Stimulated activated CD8-positive, alpha-beta memory T cell treated with anti-CD3 and anti-CD28 coated beads, Interleukin-4, amount 100 ng/mL, for 48 hours (primary cell): ENCODE measurements around the gene BPIFB3.
"Not testable (repeated sequence)": the region's sequence is repeated elsewhere in the genome, so short reads cannot be mapped to it uniquely, and the experiment has no call there.

Experiments
- DNase-seq: peaks from one replicate; pipeline ENCODE4 v3.0.0-alpha.2; 2020

The BPIFB3 gene

DNA sequence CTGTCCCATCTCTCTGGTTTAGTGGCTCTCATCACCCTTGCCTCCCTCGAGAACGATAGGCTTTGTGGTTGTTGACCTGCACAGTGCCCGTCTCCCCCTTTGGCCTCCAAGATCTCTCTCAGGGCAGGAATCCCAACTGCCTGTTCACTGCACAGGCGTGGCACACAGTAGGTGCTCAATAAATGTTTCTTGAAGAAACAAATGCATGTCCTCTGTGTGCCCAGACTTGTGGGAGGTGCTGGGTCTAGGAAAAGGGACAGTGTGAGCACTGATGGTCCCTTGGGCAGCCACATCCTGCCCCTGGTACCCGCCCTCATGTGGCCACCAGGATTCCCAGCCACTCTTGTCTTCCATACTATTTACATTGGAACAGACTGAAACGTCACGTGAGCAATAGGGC is 24.8 kb upstream of the BPIFB3 start:
- DNase-seq, result no peak

DNA sequence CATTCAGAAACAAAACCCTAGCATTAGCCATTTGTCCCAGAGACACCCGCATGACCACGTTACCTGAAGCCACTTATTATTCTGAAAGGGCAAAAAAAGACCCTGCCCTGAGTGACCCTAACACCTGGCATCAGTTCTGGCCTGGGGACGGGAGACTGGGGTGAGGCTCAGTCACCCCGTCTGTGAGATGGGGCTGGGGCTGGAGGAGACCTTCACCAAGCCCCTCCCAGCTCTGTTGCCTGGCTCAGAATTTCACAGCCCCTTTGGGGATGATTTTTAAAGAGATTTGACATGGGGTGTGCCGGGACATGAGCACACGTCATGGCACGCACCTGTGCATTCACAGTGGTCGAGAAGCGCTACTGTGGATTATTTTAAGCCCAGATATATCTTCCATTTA is 23.6 kb upstream of the BPIFB3 start:
- no peak for DNase-seq

DNA sequence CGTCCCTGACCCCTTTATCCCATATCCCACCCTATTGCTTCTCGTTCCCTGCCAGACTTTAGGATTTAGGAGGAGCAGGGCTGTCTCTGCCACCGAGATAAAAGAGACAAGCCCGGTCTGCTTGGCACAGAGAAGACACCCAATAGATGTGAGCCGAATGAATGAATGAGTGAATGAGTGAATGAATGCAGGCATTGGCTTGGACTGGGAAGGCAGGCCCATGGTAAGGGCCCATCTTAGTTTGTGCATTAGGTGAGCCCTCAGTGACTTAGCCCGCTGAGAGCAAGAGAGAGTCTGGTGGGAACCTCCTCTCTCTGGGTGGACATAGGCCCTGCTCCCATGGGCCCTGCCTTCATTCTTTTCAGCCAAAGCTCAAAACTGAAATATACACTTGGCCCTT is 23.1 kb upstream of the BPIFB3 start:
- no peak for DNase-seq

DNA sequence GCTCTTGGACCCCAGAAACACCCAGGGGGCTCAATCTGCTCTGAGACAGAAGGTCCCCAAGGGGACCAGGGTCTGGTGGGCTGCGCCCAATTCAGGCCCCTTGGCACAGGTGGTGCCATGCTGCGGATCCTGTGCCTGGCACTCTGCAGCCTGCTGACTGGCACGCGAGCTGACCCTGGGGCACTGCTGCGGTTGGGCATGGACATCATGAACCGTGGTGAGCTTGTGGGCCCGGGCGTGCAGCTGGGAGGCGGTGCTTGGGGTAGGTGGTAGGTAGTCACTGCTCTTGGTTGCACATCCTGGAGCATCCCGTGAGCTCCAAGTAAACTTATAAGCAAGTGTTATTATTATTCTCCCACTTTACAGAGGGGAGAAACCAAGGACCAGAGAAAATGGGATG is 22.2 kb upstream of the BPIFB3 start, which contains the start of gene BPIFB6:
Gene BPIFB6 (plus strand): TSS at position 118 of the 400 bp plus-strand sequence. CDS start 0 bp downstream, at position 118.
- no peak for DNase-seq

DNA sequence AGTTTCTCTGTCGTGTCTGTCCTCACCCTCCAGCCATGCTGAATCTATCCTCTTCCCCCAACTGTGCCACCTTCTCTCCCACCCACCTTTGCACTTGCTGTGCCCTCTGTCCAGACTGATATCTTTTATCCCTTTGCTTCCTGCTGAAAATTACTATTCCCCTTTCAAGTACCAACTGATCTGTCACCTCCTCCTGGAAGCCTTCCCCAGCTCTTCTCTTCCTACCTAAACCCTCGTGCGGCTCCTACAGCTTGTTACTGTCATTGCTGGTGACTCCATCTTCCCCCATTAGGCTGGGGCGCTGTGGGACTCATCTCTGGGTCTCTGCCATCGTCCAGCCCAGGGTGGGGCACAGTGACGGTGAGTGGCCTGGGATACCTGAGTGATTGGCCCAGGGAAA is 21.1 kb upstream of the BPIFB3 start:
- no peak for DNase-seq

DNA sequence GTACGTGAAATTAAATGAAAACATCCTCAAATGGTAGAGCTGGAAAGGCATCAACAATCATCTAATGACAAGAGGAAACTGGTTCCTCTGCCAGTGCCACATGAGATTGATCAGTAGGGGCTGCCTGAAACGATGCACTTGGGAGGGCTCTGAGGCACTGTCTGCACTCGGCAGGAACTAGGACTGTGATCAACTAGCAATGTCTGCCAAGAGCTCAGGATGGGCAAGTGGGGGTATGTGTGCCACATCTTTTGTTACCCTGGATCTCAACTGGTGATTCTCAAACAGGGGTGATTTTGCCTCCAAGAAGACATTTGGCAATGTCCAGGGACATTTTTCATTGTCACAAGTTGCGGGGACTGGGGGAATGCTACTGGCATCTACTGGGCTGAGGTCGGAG is 20.3 kb upstream of the BPIFB3 start:
- no peak for DNase-seq

DNA sequence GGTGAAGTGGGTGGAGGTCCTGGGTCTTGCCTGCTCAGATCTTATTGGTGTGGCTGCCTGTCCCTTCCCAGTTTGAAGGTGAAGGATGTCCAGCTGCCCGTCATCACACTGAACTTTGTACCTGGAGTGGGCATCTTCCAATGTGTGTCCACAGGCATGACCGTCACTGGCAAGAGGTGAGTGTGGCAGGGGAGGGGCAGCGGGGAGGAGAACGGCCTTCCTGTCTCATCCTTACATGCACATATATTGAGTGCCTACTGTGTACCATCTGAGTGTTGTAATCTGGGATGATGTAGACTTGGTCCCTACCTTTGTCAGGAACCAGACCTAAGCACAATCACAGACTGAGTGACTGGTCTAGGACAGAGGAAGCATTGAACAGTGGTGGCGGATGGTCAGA is 19.6 kb upstream of the BPIFB3 start:
- no peak for DNase-seq

DNA sequence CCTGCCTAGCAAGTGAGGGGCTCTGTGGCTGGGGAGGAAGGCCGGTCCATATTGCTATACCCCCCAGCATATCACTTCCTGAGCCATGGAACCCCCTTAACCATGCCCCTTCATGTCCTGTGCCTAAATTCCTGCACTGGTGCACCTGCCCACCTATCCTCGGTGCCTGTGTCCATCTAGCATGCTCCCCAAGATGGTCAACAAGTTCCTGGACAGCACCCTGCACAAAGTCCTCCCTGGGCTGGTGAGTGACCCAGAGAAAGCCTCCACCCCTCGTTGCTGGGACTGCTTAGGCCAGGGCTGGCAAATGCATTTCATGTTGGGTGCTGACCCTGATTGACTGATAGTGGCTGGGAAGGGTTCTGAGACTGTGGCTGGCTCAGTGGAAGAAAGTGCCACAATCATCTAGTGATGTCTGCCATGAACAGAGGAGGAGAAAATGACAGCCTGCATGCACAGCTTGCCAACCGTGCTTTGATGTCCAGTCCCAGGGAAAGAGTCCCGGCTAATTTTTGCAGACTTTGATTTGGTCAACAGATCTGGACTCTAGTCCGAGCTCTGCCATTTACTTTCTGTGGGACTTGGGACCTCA is 18.7 kb upstream of the BPIFB3 start:
- DNase-seq, result no peak

DNA sequence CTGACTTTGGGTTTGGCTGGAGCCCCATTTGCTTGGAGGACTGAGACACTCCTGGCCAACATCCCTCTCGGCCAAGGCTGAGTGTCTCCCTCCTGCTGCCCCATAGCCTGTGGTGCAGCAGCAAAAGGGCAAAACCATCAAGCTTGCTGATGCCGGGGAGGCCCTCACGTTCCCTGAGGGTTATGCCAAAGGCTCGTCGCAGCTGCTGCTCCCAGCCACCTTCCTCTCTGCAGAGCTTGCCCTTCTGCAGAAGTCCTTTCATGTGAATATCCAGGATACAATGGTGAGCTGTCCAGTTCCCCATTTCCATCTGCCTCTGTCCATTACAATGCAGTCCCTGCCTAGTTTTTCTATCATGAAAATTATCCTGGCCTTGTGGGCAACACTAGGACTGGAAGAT is 16.2 kb upstream of the BPIFB3 start:
- DNase-seq, result no peak

DNA sequence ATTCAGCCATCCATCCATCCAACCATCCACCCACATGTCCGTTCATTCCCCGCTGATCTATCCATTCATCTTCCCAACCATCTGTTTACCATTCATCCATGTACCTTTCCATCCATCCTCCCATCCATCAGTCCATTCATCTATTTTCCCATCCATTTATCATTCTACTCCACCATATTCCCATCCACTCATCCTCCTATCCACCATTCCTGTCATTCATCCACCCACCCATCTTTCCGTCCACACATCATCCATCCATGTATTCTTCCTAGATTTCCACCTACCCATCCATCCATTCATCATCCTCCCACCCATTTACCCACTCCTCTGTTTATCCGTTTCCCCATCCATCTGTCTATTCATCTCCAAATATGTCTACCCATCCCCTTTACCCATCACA is 15.5 kb upstream of the BPIFB3 start:
- DNase-seq, result no peak

DNA sequence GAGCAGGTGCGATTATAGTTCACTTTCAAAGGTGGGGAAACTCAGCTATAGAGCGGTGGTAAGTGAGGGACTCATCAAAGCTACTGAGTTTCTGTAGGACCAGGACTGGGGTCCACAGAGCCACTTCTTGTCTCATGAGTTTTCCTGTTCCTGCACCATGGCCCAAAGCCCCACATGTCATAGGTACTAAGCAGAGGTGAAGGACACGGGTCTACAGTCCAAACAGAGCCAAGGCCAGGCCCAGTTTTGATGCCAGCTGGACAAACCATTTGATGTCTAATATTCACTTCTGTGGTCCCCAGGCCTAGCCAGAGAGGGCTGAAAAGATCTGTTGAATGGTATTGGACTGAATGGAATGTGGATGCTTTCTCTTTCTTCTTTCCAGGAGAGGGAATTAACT is 11.3 kb upstream of the BPIFB3 start:
- DNase-seq, result no peak

DNA sequence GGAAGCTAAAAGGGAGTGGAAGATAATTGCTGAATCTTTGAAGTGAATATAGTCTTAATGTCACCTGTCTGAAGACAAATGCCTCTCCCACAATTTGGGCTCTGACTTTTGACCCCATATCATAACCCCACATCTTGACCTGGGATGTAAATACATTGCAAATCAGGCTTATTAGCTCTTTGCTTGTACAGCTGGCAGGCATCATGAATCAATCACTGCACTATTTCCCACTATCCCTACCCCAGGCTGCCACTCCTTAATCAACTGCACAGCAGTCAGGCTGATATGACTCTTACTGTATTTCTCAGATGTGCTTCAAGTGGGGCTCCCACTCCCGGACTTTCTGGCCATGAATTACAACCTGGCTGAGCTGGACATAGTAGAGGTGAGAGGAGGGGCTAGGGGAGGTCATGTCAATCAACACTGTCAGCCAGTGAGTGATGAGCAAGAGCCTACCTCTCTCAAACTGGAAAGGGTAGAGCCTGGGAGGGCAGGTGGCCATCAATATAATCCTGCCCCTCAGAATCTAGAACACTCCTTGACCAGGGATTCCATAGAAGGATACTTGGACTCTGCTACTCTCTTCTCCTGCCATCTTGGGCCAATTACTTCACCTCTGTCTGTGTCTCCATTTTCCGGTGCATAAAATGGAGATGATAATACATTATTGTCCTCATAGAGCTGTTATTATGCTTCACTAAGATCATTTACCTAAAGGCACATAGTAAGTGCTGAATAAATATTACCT is 10.5 kb upstream of the BPIFB3 start:
- DNase-seq, result no peak

DNA sequence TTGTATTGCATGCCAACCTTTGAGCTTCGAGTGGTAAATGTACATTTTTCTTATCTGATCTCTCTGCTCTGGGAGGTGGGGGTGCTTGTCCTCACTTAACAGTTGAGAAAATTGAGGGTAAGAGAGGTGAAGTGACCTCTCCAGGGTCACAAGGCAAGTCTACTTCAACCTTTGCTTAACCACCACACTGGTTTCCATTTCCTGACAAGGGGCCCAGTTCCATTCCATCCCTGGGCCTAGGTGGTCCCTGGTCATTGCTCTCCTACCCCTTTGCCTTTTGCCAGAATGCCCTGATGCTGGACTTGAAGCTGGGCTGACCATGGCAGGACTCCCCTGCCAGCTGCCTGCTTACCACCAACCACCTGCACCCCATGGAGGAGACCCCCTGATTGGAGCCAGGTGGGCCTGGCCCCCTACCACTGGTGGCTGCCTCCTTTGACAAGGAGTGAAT is 9.9 kb upstream of the BPIFB3 start:
- no peak for DNase-seq

DNA sequence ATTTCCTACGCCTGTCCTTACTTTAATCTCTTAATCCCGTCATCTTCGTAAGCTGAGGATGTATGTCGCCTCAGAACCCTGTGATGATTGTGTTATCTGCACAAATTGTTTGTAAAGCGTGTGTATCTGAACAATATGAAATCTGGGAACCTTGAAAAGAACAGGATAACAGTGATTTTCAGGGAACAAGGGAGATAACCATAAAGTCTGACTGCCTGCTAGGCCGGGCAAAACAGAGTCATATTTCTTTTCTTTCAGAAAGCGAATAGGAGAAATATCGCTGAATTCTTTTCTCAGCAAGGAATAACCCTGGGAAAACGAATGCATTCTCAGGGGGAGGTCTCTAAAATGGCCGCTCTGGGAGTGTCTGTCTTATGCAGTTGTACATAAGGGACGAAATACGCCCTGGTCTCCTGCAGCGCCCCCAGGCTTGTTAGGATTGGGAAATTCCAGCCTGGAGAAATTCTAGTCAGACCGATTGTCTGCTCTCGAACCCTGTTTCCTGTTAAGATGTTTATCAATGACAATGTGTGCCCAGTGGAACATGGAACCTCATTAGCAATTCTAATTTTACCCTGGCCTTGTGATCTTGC is 8.5 kb upstream of the BPIFB3 start:
- DNase-seq, result not testable (repeated sequence)

DNA sequence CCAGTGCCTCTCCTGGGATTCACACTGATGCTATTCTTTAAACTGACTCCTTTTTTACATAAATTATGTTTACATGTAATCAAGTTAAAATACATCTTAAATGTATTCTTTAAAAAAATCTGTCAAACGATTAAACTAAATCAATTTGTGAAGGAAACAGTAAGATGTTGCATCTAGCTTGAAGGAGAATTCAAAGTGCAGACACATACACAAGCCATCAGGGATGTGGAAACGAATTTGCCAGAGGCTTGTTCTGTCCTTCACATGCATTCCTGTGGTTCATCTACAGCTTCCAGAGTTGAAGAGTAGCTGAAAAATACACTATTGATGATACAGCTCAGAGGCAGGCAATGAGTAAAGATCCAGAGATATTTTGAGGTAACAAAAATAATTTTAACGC is 7.3 kb upstream of the BPIFB3 start:
- DNase-seq, result no peak

DNA sequence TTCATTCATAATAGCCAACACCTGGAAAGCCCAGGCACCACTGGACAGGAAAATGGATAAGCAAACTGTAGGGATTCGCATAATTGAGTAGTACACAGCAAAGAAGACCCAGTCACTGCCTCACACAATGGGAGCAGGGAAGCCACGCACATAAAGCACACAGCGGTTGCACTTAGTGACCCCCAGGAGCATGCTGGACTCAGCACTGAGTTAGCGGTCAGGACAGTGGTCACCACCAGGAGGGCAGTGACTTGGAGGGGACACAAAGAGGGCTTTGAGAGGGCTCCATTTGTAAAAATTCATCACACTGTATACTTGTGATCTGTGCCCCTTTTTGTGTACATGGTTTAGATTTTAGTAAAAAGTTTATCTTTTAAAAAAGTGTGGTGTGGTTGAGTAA is 2.4 kb upstream of the BPIFB3 start:
- DNase-seq, result no peak

DNA sequence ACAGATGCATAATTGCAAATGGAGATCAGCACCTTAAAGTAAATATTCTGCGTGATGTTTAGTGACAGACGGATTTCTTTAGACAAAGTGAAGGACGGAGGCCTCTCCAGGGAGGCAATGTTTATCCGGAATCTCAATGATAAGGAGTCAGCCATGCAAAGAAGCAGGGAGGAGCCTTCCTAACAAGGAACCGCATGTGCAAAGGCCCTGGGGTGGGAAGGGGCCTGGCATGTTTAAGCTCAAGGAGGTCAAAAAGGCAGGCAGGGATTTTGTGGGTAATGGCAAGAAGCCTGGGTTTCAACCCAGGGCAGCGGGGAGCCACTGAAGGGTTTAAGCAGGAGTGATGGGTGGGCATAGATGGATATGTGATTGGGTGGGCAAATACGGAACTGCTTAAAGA is 678 bp downstream of the BPIFB3 start:
- no peak for DNase-seq

DNA sequence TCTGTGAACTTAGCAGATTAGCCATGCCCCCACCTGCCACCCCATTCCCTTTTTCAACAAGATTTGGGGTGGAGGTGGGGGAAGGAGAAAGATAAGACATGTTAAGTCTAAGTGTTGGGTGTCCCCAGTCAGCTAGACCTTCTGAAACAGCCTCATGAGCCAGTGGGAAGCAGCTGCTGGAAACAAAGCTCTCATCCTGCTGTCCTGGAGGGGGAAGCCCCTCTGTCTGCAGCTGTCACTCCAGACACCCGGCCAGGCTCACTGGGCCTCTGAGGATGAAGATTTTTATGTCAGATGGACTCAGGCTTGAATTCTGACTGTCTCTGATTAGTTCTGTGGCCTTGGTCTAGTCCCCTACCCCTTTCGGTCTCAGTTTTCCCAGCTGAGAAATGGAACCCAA is 1.1 kb downstream of the BPIFB3 start:
- no peak for DNase-seq

DNA sequence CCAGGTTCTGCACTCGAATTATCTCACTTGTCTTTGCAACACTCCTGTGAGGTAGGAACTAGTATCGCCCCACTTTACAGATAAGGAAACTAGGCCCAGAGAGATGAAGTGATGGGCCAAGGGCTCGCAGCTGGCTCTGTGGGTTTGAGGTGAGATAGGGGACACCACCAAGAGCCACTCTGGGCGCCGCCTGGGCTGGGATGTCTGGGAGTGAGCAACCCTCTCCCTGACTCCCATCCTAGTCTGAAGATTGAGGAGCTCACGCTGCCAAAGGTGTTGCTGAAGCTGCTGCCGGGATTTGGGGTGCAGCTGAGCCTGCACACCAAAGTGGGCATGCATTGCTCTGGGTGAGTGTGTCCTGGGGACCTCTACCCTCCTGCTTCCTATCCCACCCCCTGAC is 5.4 kb downstream of the BPIFB3 start:
- no peak for DNase-seq

DNA sequence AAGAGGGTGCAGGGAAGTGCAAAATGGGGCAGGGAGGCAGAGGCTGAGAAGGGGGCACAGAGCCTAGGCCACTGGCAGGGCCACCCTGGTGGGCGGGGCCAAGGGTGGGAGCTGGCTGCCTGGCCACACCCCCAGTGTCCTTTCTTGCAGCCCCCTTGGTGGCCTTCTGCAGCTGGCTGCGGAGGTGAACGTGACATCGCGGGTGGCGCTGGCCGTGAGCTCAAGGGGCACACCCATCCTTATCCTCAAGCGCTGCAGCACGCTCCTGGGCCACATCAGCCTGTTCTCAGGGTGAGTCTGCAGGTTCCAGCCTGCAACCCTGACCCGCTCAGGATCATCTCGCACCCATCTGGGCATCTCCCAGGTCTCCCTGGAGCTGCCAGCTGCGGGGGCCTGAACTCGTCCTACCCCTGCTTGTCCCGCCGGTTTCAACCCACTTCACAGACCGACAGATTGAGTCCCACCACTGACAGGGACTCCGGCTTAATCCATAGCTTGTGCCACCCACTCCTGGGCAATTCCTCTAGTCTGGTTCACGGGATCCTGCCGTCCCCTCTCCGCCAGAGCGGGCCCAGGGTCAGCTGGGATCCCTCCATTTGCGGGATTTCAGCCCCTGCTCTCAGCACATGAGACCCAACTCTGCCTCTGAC is 6.2 kb downstream of the BPIFB3 start:
- DNase-seq, result no peak

DNA sequence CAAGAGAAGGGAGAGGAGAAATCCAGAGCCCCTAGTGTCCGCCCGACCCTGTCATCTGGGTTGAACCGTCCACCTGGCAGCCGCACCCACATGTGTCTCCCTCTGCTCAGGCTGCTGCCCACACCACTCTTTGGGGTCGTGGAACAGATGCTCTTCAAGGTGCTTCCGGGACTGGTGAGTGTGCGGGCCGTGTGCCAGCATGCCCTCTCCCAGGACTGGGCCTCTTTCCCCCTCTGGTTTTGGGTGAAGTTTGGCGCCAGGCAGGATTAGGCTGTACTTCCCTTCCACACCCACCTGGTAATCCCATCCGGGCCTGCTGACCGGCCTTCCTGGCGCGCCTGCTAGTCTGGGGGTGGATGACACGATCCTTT is 7.9 kb downstream of the BPIFB3 start:
- no peak for DNase-seq

DNA sequence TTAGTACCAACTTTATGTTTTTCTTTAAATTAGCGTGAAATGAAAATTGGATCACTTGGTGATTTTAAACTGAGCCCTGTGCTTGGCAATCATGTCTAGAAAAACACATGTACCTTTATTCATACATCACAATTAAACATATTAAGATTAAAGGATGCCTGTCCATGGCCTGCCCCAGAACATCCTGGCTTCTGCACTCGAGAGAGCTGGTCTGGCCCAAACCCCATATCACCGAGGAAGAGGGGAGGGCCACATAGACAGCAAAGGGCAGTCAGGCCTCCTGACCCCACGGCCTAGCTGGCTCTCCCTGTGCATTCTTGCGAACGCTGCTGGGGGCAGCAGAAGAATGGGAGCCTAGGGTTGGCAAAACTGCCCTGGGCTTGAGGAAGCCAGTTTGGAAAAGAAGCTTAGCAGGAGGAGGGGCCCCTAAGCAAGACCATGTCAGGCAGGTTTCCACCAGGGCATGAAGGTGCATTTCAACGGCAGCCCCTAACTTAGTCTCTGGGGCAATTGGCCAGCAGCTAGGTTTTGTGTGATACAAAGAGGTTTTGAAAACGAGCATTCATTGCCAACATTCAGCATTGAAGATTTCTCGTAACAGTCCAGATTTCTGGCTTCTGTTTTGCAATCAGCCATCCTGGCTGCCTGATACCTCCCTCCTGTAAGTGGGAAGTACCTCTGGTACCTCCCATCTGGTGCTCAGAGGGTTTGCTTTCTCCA is 8.6 kb downstream of the BPIFB3 start:
- DNase-seq, result no peak

DNA sequence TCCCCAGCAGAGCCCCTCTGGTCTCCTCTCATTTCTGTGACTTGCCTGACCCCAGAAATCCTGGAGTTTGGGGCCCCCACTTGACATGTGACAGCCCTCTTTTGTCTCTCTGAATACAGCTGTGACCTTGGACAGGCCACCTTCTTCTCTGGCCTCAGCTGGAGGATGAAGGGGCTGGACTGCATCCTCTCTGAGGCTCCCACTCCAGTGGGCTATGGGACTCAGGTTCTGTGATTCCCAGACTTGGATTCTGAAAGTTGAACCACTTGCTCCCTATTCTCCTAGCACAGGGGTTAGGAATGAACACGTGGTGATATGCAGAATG is 9.1 kb downstream of the BPIFB3 start:
- DNase-seq, result no peak

DNA sequence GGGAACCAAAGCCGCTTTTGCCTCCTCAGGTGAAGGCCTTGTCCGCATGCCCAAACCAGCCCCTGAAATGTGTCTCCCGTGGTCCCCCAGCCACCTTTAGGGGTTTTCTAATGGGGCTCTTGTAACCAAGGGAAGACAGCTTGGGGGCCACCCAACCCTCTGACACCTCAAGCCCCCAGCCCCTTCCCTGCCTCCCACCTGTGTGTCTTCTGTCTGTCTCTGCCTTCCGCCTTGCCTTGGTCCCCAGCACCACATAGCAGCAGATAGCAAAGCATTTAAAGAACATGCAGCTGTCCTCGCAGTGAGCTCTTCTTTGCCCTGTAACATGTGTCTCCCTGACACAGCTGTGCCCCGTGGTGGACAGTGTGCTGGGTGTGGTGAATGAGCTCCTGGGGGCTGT is 9.6 kb downstream of the BPIFB3 start:
- no peak for DNase-seq
